Activated T-helper 2 cell treated with anti-CD3 and anti-CD28 coated beads, Interferon-gamma antibody, Interleukin-2, Interleukin-4, amounts not matched to agents 10 μg/mL and 5 μg/mL and 100 μg/mL, durations not matched to agents 14 hours and 24 hours and 36 hours (primary cell): ENCODE measurements around the gene GLIS2. TPM values are rescaled to one million over a fixed set of nuclear protein-coding genes. Genes with fewer than 3 reads are reported as not detected.

Source experiments
- DNase-seq: peaks from one replicate; pipeline ENCODE4 v3.0.0; 2021; ENCODE audit warnings: low spot score
- H3K27ac Mint-ChIP-seq: one replicate; pipeline ENCODE4 v1.8.0; 2021; ENCODE audit warnings: mixed read lengths
- H3K27me3 Mint-ChIP-seq: one replicate; pipeline ENCODE4 v1.8.0; 2021; ENCODE audit warnings: low read depth, mixed read lengths
- H3K36me3 Mint-ChIP-seq: one replicate; pipeline ENCODE4 v1.8.0; 2021; ENCODE audit warnings: low read depth, mixed read lengths
- H3K4me1 Mint-ChIP-seq: one replicate; pipeline ENCODE4 v1.8.0; 2021; ENCODE audit warnings: low read depth, mixed read lengths
- H3K4me3 Mint-ChIP-seq: one replicate; pipeline ENCODE4 v1.8.0; 2021; ENCODE audit warnings: low read depth, mild to moderate bottlenecking, moderate library complexity, mixed read lengths
- H3K9me3 Mint-ChIP-seq: one replicate; pipeline ENCODE4 v1.8.0; 2021; ENCODE audit warnings: mixed read lengths
- intact Hi-C: fragments of 100-400 bp; cut with micrococcal nuclease; formaldehyde crosslinking; loops from one replicate; pipeline ENCODE4 v1.15.1; 2023
- total RNA-seq: library from RNA; stranded (reverse); gene quantifications from 2 replicates; pipeline ENCODE4 v1.2.3, GENCODE V29; 2022

The GLIS2 gene
- total RNA-seq, 1 donor from 2014 or later, result 2.1 TPM

DNA sequence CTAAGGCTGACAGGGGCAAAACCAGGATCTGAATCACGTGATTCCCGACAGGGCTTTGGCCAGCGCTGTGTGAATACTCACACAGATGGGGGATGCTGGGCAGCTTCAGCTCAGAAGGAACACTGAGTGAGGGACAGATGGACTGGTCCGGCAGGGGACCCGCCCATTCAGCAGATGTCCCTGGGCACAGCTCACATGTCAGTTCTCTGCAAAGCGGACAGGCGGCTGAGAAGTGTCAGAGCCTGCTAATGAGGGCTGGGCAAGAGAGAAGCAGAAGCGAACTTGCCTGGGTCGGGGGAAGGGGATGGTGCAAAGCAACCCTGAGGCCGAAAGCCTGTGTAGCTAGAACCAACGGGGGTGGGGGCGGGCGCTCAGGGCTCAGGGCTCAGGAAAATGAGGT lies 11.9 kb upstream of the GLIS2 start:
- DNase-seq, result no peak
- no peak overlapping the region for H3K27ac Mint-ChIP-seq
- peaks cover 18% of the 10 kb centered on the region for H3K4me1 Mint-ChIP-seq
- H3K36me3 Mint-ChIP-seq, result peaks cover 33% of the 10 kb centered on the region
- intact Hi-C loops, result no loop called here
- H3K27me3 Mint-ChIP-seq, result no peaks in the 10 kb centered on the region
- no peak overlapping the region for H3K4me3 Mint-ChIP-seq
- H3K9me3 Mint-ChIP-seq, result peaks cover 5% of the 10 kb centered on the region

GRCh38 chr16:4306470-4307214 lies 9.2 kb upstream of the GLIS2 start:
- Mint-ChIP-seq H3K27me3 (no peaks in the 10 kb centered on the region), H3K4me3 (peak overlapping the region; percentile 99), H3K9me3 (peaks cover 5% of the 10 kb centered on the region), H3K27ac (peak overlapping the region; percentile 97), H3K36me3 (peaks cover 26% of the 10 kb centered on the region), H3K4me1 (peaks cover 18% of the 10 kb centered on the region)
- DNase-seq, result no peak
- intact Hi-C loops, result loop anchor here (1.0 kb wide), 3 partner anchors 9 to 52 kb away; partner anchors contain the start of gene TFAP4

DNA sequence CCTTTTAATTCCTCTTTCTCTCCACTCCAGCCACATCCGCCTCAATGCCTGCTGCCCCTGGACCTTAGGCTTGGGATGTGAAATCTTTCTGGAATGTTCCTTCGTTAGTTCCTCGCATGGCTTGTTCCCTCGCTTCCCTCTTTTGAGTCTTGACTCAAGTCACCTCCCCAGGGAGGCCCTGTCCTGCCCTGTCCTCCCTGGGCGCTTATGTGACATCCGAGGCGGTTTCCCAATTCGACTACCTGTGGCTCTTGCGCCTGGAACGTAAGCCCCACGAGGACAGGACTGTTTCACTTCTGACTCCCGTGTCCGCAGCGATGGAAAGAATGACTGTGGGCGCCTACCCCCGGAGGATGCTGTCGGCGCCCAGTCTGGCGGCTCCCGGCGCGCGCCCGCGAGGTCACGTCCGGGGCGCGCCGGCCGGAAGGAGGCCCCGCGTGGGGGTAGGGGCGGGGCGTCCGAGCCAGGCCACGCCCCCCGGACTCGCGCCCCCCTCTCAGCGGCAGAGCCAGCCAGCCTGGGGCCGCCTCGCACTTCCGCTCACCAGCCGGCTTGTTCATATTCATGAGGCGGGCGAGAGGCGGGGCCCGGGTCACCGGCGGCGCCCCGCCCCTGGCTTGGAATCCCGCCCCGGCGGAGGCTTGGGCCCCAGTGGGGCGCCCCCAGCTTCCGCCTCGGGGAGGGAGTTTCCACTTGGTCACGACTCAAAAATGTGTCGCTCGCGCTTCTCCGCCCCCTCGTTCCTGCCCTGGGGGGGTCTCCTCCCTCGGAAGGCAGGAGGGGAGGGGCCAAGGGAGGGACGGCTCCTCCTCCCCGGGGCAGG lies 8.4 kb upstream of the GLIS2 start:
- H3K4me3 Mint-ChIP-seq, result peak overlapping the region; percentile 99
- intact Hi-C loops, result loop anchor here (1.0 kb wide), 3 partner anchors 8 to 53 kb away; partner anchors contain the start of gene TFAP4
- peaks cover 5% of the 10 kb centered on the region for H3K9me3 Mint-ChIP-seq
- DNase-seq, result peak; percentile 96
- H3K36me3 Mint-ChIP-seq, result peaks cover 24% of the 10 kb centered on the region
- peaks cover 18% of the 10 kb centered on the region for H3K4me1 Mint-ChIP-seq
- no peaks in the 10 kb centered on the region for H3K27me3 Mint-ChIP-seq
- peak overlapping the region; percentile 97 for H3K27ac Mint-ChIP-seq

- intact Hi-C loops, result loop anchor here (1.0 kb wide), 1 partner anchor 21 kb away; no protein-coding TSS in a partner anchor
- peak overlapping the region; percentile 45 for H3K27ac Mint-ChIP-seq
- DNase-seq, result no peak
- peaks cover 20% of the 10 kb centered on the region for H3K36me3 Mint-ChIP-seq
- H3K4me1 Mint-ChIP-seq, result peaks cover 15% of the 10 kb centered on the region
- H3K4me3 Mint-ChIP-seq, result peak overlapping the region; percentile 76
- peaks cover 6% of the 10 kb centered on the region for H3K27me3 Mint-ChIP-seq
- peaks cover 5% of the 10 kb centered on the region for H3K9me3 Mint-ChIP-seq
Measured at GRCh38 chr16:4309102-4309832, 6.6 kb upstream of the GLIS2 start.

- intact Hi-C loops, result loop anchor here (1.0 kb wide), 1 partner anchor 20 kb away; no protein-coding TSS in a partner anchor
- Mint-ChIP-seq H3K27ac (no peak overlapping the region), H3K4me1 (peaks cover 18% of the 10 kb centered on the region), H3K27me3 (peaks cover 12% of the 10 kb centered on the region), H3K9me3 (peaks cover 5% of the 10 kb centered on the region), H3K4me3 (peak overlapping the region; percentile 10), H3K36me3 (peaks cover 23% of the 10 kb centered on the region)
- peak; percentile 55 for DNase-seq
Measured at GRCh38 chr16:4309833-4310266, 6.0 kb upstream of the GLIS2 start.

GRCh38 chr16:4313563-4314531 lies 2.0 kb upstream of the GLIS2 start:
- Mint-ChIP-seq H3K4me1 (peaks cover 5% of the 10 kb centered on the region), H3K9me3 (no peaks in the 10 kb centered on the region), H3K4me3 (peak overlapping the region; percentile 93), H3K36me3 (peaks cover 3% of the 10 kb centered on the region), H3K27me3 (peaks cover 18% of the 10 kb centered on the region), H3K27ac (no peak overlapping the region)
- DNase-seq, result no peak
- intact Hi-C loops, result no loop called here

DNA sequence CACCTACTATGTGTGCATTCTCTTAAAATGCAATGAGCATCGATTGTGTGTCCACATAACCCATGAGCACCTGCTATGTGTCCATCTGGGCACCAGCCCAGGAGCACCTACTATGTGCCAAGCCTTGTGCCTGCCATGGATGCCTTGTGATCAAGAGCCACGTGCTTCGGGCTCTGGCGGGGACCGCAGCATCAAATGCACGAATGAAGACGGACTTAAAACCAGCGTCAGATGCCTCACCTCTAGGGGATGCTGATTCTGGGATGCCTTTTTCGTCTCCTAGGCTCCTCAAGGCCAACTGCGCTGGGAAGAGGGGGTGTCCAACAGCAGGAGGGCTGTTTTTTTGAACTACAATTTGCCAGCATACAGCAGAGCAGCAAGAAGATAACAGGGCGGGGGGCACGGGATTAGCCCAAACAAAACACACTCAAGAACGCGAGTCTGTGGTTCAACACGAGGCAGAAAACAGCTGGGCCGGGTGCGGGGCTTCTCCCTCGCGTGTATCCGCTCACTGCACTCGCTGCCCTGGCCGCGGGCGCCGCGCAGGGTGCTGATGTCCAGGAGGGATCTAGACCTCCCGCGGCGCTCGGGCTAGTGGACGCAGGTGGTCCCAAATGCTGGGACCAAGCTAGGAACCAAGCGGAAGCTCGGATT lies 1.2 kb upstream of the GLIS2 start:
- Mint-ChIP-seq H3K27me3 (peaks cover 18% of the 10 kb centered on the region), H3K9me3 (no peaks in the 10 kb centered on the region), H3K27ac (peak overlapping the region; percentile 87), H3K4me3 (peak overlapping the region; percentile 93), H3K4me1 (peaks cover 6% of the 10 kb centered on the region), H3K36me3 (peaks cover 3% of the 10 kb centered on the region)
- DNase-seq, result no peak
- intact Hi-C loops, result loop anchor here (1.0 kb wide), 1 partner anchor 7 kb away; no protein-coding TSS in a partner anchor

- Mint-ChIP-seq H3K4me3 (peak overlapping the region; percentile 17), H3K27me3 (peaks cover 18% of the 10 kb centered on the region), H3K27ac (no peak overlapping the region), H3K36me3 (peaks cover 3% of the 10 kb centered on the region), H3K9me3 (no peaks in the 10 kb centered on the region), H3K4me1 (peaks cover 6% of the 10 kb centered on the region)
- DNase-seq, result no peak
- intact Hi-C loops, result loop anchor here (2.0 kb wide), 1 partner anchor 15 kb away; no protein-coding TSS in a partner anchor
Measured at GRCh38 chr16:4316108-4316863, 419 bp downstream of the GLIS2 start.

DNA sequence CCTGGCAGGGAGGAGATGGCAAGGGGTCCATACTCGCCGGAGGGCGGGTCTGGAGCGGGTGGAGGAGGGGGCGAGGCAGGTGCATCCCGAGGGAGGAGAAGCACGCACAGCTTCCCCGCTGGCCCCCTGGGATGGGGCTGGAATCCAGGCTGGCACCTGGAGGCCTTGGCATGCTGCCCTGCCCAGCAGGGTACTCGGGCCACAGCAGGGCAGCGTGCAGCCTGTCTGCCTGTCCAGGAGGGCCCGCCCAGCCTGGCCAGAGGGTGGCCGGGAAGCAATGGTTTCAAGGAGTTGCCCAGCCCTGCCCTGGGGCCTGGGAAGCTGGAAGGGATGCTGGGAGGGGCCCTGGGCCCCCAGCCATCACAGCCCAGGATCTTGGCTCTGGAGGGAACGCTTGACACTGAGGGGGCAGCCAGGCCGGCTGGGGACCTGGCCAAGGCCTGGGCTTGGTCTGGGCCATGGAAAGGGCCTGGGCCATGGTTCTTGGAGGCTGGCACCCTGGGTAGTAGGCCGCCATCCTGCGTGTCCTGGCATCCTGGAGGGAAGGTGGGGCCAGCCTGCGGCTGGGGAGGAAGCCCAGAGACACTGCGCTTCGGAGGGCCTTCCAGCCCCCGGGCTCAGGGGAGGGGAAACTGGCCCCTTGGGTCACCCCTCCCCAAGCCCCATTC lies 1.1 kb downstream of the GLIS2 start:
- no peak for DNase-seq
- peaks cover 6% of the 10 kb centered on the region for H3K4me1 Mint-ChIP-seq
- H3K27ac Mint-ChIP-seq, result no peak overlapping the region
- no peaks in the 10 kb centered on the region for H3K9me3 Mint-ChIP-seq
- intact Hi-C loops, result loop anchor here (2.0 kb wide), 1 partner anchor 14 kb away; no protein-coding TSS in a partner anchor
- peak overlapping the region; percentile 26 for H3K4me3 Mint-ChIP-seq
- peaks cover 3% of the 10 kb centered on the region for H3K36me3 Mint-ChIP-seq
- H3K27me3 Mint-ChIP-seq, result peaks cover 18% of the 10 kb centered on the region
